MM.1S (cell line): Measurements from ENCODE around the gene DDX1.

Source experiments
- DNase-seq: peaks from one replicate; pipeline ENCODE4 v3.0.0-alpha.2; 2015
- H2AFZ ChIP-seq: fragments of 300-600 bp; sonication (generic); 2 replicates; pipeline ENCODE4 v1.6.0; 2016; ENCODE audit warnings: antibody characterized with exemption, low read length
- H3F3A ChIP-seq: fragments of 300-600 bp; sonication (generic); 2 replicates; pipeline ENCODE4 v1.6.1; 2016; ENCODE audit warnings: mild to moderate bottlenecking, antibody characterized with exemption, low read length, moderate library complexity, mixed read lengths; ENCODE audit not compliant: insufficient read depth
- H3K27ac ChIP-seq: fragments of 300-600 bp; sonication (generic); 2 replicates; pipeline ENCODE4 v1.5.1; 2016; ENCODE audit warnings: mild to moderate bottlenecking, low read length
- H3K27me3 ChIP-seq: fragments of 300-600 bp; sonication (generic); replicated peaks from 2 replicates; pipeline ENCODE4 v1.6.0; 2016; ENCODE audit warnings: low read length; ENCODE audit not compliant: insufficient read depth
- H3K36me3 ChIP-seq: fragments of 300-600 bp; sonication (generic); replicated peaks from 2 replicates; pipeline ENCODE4 v1.6.1; 2016; ENCODE audit warnings: mild to moderate bottlenecking, low read length, mixed read lengths; ENCODE audit not compliant: insufficient read depth
- H3K4me1 ChIP-seq: fragments of 300-600 bp; sonication (generic); 2 replicates; pipeline ENCODE4 v1.6.1; 2016; ENCODE audit warnings: low read length, mixed read lengths
- H3K4me2 ChIP-seq: fragments of 300-600 bp; sonication (generic); 2 replicates; pipeline ENCODE4 v1.6.0; 2016; ENCODE audit warnings: low read depth, low read length
- H3K4me3 ChIP-seq: fragments of 300-600 bp; sonication (generic); 2 replicates; pipeline ENCODE4 v1.5.1; 2016; ENCODE audit warnings: low read length, mixed read lengths
- H3K79me2 ChIP-seq: fragments of 300-600 bp; sonication (generic); 2 replicates; pipeline ENCODE4 v1.6.1; 2016; ENCODE audit warnings: mixed run types, low read length, mixed read lengths
- H3K9ac ChIP-seq: fragments of 300-600 bp; sonication (generic); 2 replicates; pipeline ENCODE4 v1.6.1; 2016; ENCODE audit warnings: low read length, mixed read lengths
- H3K9me2 ChIP-seq: fragments of 300-600 bp; sonication (generic); replicated peaks from 2 replicates; pipeline ENCODE4 v1.6.1; 2016; ENCODE audit warnings: mild to moderate bottlenecking, low read length, mixed read lengths; ENCODE audit not compliant: insufficient read depth
- H3K9me3 ChIP-seq: fragments of 300-600 bp; sonication (generic); replicated peaks from 2 replicates; pipeline ENCODE4 v1.6.1; 2016; ENCODE audit warnings: mild to moderate bottlenecking, low read length, mixed read lengths; ENCODE audit not compliant: insufficient read depth
- H4K20me1 ChIP-seq: fragments of 300-600 bp; sonication (generic); 2 replicates; pipeline ENCODE4 v1.6.1; 2016; ENCODE audit warnings: mild to moderate bottlenecking, low read length, moderate library complexity, mixed read lengths; ENCODE audit not compliant: insufficient read depth
- EZH2 ChIP-seq: fragments of 300-600 bp; sonication (generic); optimal IDR thresholded peaks from 2 replicates; pipeline ENCODE3; 2017; ENCODE audit warnings: low read depth, mild to moderate bottlenecking, antibody characterized with exemption, low read length, mixed read lengths
- EZH2phosphoT487 ChIP-seq: fragments of 300-600 bp; sonication (generic); IDR thresholded peaks from 2 replicates; pipeline ENCODE4 v1.6.1; 2018; ENCODE audit warnings: antibody characterized with exemption, low read length
- TF ChIP-seq, protein P1 (sequence below): fragments of 300-600 bp; sonication (generic); IDR thresholded peaks from 2 replicates; pipeline ENCODE4 v1.5.1; 2016; ENCODE audit warnings: antibody characterized with exemption, low read length, mixed read lengths

DDX1 gene

DNA sequence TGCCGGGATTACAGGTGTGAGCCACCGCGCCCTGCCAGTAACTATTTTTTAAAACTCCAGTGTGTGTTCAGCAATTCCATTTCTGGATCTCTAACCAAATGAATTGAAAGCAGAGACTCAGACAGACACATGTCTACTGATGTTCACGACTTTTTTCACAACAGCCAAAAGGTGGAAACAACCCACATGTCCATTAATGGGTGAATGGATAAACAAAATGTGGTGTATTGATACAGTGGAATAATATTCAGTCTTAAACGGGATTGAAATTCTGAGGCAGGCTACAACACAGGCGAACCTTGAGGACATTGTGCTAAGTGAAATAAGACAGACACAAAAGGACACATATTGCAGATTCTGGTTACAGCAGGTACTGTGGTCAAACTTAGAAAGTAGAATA lies 55.0 kb downstream of the DDX1 start:
- Histone ChIP-seq H3K27ac (no peak overlapping the region), H2AFZ (no peak overlapping the region), H3K9me2 (no peaks in the 10 kb centered on the region), H3K4me1 (no peaks in the 10 kb centered on the region), H3K79me2 (no peaks in the 10 kb centered on the region), H3K36me3 (no peaks in the 10 kb centered on the region), H4K20me1 (no peaks in the 10 kb centered on the region), H3F3A (no peaks in the 10 kb centered on the region), H3K9ac (no peak overlapping the region), H3K4me2 (no peak overlapping the region), H3K9me3 (no peaks in the 10 kb centered on the region), H3K4me3 (no peak overlapping the region), H3K27me3 (no peaks in the 10 kb centered on the region)
- no peak for DNase-seq
- no peak for TF ChIP-seq EZH2phosphoT487
- TF ChIP-seq, protein P1, sequence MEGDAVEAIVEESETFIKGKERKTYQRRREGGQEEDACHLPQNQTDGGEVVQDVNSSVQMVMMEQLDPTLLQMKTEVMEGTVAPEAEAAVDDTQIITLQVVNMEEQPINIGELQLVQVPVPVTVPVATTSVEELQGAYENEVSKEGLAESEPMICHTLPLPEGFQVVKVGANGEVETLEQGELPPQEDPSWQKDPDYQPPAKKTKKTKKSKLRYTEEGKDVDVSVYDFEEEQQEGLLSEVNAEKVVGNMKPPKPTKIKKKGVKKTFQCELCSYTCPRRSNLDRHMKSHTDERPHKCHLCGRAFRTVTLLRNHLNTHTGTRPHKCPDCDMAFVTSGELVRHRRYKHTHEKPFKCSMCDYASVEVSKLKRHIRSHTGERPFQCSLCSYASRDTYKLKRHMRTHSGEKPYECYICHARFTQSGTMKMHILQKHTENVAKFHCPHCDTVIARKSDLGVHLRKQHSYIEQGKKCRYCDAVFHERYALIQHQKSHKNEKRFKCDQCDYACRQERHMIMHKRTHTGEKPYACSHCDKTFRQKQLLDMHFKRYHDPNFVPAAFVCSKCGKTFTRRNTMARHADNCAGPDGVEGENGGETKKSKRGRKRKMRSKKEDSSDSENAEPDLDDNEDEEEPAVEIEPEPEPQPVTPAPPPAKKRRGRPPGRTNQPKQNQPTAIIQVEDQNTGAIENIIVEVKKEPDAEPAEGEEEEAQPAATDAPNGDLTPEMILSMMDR, result no peak
- no peak for TF ChIP-seq EZH2

DNA sequence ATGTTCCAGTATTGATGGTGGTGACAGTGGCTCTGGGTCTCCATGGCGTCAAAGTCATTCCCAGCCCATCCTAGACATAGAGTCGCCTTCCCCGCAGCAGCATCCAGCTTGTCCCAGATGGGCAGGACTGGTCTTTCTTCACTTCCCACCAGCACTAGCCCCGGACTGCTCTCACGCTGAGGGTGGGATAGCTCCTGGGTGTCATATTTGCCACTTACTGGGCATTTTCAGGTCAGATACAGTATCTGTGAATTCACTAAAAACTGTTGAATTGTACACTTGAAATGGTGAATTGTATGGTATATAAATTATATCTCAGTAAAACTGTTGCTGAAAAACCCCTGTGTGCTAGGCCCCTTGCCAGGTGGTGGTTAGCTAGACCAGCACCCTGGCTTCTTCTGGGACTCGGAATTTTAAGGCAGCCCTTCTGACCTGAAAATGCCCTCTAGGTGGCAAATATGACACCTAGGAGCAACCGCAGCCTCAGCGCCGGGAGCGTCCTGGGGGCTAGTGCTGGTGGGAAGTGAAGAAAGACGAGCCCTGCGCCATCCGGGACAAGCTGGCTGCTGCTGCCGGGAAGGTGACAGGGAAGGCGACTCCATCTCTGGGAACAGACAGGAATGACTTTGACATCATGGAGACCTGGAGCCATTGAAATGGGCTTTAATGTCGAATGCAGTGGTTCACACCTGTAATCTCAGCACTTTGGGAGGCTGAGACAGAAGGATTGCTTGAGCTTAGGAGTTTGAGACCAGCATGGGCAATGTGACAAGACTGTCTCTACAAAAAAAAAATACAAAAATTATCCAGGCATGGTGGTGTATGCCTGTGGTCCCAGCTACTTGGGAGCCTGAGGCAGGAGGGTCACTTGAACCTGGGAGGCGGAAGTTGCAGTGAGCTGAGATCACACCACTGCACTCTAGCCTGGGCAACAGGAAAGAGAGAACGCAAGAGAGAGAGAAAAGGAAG lies 56.2 kb downstream of the DDX1 start:
- Histone ChIP-seq H3K9ac (no peak overlapping the region), H3K4me3 (no peak overlapping the region), H3F3A (no peaks in the 10 kb centered on the region), H3K36me3 (no peaks in the 10 kb centered on the region), H3K9me3 (no peaks in the 10 kb centered on the region), H3K79me2 (no peaks in the 10 kb centered on the region), H4K20me1 (no peaks in the 10 kb centered on the region), H2AFZ (no peak overlapping the region), H3K4me2 (no peak overlapping the region), H3K27ac (no peak overlapping the region), H3K27me3 (no peaks in the 10 kb centered on the region), H3K9me2 (no peaks in the 10 kb centered on the region), H3K4me1 (no peaks in the 10 kb centered on the region)
- no peak for DNase-seq
- TF ChIP-seq EZH2, result no peak
- TF ChIP-seq, protein P1, result no peak
- TF ChIP-seq EZH2phosphoT487, result no peak

DNA sequence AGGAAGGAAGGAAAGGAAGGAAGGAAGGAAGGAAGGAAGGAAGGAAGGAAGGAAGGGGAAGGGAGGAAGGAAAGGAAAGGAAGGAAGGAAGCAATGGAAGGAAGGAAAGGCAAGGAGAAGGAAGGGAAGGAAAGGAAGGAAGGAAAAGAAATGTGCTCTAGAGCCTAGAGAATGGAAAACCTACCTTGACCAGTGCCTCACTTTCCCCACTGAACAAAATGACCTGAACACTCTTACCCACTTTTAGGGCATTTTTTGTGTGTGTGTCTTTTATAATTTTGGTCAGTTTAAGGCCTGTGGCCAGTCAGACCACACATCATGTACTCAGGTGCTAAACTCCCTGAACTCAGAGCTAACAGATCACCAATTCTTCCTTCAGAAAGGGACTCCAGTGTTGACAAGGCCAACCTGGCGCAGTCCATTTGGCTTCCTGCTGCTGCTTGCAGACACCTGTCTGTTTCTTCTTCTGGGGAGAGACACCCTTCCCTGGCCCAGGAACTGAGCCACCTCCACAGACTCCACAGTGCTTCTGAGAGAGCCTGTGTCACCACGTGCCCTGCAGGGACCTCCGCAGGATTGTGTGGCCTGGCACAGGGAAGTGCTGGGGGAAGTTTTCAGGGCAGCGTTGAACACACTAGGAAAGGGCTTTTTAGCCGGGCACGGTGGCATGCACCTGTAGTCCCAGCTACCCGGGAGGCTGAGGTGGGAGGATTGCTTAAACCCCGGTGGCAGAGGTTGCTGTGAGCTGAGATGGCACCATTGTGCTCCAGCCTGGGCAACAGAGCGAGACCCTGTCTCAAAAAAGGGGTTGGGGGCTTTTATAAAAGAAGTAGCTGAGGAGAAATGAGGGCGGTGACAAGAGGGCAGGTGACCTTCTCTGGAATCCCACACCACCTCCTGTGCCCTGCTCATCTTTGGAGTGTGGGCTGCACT lies 57.2 kb downstream of the DDX1 start:
- H3K4me2 ChIP-seq, result no peak overlapping the region
- no peaks in the 10 kb centered on the region for H3K9me3 ChIP-seq

More for the DNA sequence above, 57.2 kb downstream of the DDX1 start:
- no peak overlapping the region for H3K27ac ChIP-seq
- no peaks in the 10 kb centered on the region for H3K9me2 ChIP-seq
- H3K9ac ChIP-seq, result no peak overlapping the region
- H3K36me3 ChIP-seq, result no peaks in the 10 kb centered on the region
- H3K79me2 ChIP-seq, result no peaks in the 10 kb centered on the region
- H4K20me1 ChIP-seq, result no peaks in the 10 kb centered on the region
- DNase-seq, result no peak
- no peak overlapping the region for H3K4me3 ChIP-seq
- H3K4me1 ChIP-seq, result no peaks in the 10 kb centered on the region
- no peaks in the 10 kb centered on the region for H3K27me3 ChIP-seq
- TF ChIP-seq, protein P1, result no peak
- TF ChIP-seq EZH2phosphoT487 (no peak), EZH2 (no peak)
- no peaks in the 10 kb centered on the region for H3F3A ChIP-seq
- H2AFZ ChIP-seq, result no peak overlapping the region
